RWPE1 (cell line): ENCODE measurements around the gene PORCN.
"Not testable (repeated sequence)": the region's sequence is repeated elsewhere in the genome, so short reads cannot be mapped to it uniquely, and the experiment has no call there.

ENCODE experiments used
- CTCF ChIA-PET: fragments of 350-600 bp; sonication (Branson Sonifier 250); formaldehyde crosslinking; extraction: SDS; loops from one replicate; lab custom pipeline; 2021; lab: Yijun Ruan, JAX
- POLR2A ChIA-PET: fragments of 400-600 bp; formaldehyde crosslinking; extraction: SDS; loops from one replicate; lab custom pipeline; 2020; ENCODE audit warnings: antibody characterized with exemption; ENCODE audit not compliant: low non-redundant PET; lab: Yijun Ruan, JAX
- DNase-seq: peaks from one replicate; pipeline ENCODE4 v3.0.0; 2012; ENCODE audit warnings: low spot score
- H3K27ac ChIP-seq: fragments of 450-650 bp; 2 replicates; pipeline ENCODE4 v1.5.1; 2017
- TF ChIP-seq, protein P1 (sequence below): fragments of 450-650 bp; conservative IDR thresholded peaks from 2 replicates; pipeline ENCODE4 v1.5.1; 2017; ENCODE audit warnings: low read depth, mild to moderate bottlenecking

The PORCN gene

GRCh38 chrX:48548871-48549270 is 40.1 kb downstream of the PORCN start:
- no peak for DNase-seq
- TF ChIP-seq, protein P1, sequence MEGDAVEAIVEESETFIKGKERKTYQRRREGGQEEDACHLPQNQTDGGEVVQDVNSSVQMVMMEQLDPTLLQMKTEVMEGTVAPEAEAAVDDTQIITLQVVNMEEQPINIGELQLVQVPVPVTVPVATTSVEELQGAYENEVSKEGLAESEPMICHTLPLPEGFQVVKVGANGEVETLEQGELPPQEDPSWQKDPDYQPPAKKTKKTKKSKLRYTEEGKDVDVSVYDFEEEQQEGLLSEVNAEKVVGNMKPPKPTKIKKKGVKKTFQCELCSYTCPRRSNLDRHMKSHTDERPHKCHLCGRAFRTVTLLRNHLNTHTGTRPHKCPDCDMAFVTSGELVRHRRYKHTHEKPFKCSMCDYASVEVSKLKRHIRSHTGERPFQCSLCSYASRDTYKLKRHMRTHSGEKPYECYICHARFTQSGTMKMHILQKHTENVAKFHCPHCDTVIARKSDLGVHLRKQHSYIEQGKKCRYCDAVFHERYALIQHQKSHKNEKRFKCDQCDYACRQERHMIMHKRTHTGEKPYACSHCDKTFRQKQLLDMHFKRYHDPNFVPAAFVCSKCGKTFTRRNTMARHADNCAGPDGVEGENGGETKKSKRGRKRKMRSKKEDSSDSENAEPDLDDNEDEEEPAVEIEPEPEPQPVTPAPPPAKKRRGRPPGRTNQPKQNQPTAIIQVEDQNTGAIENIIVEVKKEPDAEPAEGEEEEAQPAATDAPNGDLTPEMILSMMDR: no peak
- ChIA-PET POLR2A (no interaction called here), CTCF (interaction anchor here (1.0 kb wide), 1 partner anchor 9 kb away, joined by 4 read pairs; the partner anchor contains the start of gene TBC1D25)
- no peak overlapping the region for H3K27ac ChIP-seq

GRCh38 chrX:48555731-48556325 is 47.0 kb downstream of the PORCN start:
- POLR2A ChIA-PET, CTCF ChIA-PET, DNase-seq, H3K27ac ChIP-seq: not testable (repeated sequence)

DNA sequence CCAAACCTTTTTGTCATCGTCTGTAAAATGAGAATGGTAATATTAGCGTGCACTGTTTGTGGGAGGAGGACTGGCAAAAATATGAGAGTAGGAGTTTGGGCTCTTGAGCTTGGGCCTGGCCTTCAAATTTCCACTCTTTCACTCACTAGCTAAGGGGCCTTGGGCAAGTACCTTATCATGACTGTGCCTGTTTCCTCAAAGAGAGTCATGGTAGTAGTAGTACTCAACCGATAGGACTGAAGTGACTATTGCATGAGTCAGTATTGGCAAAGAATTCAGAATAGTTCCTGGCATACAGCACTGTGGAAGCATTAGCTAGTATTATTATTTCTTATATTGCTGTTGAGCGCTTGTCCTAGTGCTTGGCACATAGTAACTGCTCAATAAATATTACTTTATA is 49.5 kb downstream of the PORCN start:
- peak; percentile 81 for DNase-seq
- TF ChIP-seq, protein P1: no peak
- no peak overlapping the region; the same call in 1 of the 2 replicates for H3K27ac ChIP-seq
- ChIA-PET CTCF (interaction anchor here (0.7 kb wide), 1 partner anchor 361 kb away, joined by 3 read pairs; no protein-coding TSS in a partner anchor), POLR2A (no interaction called here)

- DNase-seq: no peak
- ChIA-PET CTCF (no interaction called here), POLR2A (no interaction called here)
- TF ChIP-seq, protein P1: no peak
- no peak overlapping the region for H3K27ac ChIP-seq
Observed at GRCh38 chrX:48559636-48560035, 50.8 kb downstream of the PORCN start.

DNA sequence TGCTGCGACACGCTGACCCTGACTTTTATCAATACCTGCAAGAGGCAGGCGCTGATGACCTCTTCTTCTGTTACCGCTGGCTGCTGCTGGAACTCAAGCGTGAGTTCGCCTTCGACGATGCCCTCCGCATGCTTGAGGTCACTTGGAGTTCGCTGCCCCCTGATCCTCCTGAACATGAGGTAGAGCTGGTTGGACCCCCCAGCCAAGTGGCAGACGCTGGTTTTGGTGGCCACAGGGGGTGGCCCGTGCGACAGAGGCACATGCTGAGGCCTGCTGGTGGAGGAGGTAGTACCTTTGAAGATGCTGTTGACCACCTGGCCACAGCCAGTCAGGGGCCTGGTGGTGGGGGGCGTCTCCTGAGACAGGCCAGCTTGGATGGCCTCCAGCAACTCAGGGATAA is 51.3 kb downstream of the PORCN start:
- no peak for DNase-seq
- TF ChIP-seq, protein P1: no peak
- CTCF ChIA-PET: no interaction called here
- H3K27ac ChIP-seq: peak overlapping the region; percentile 31; the same call in 1 of the 2 replicates
- POLR2A ChIA-PET: no interaction called here

- CTCF ChIA-PET: no interaction called here
- POLR2A ChIA-PET: no interaction called here
Observed at GRCh38 chrX:48560681-48561080, 51.9 kb downstream of the PORCN start.

DNA sequence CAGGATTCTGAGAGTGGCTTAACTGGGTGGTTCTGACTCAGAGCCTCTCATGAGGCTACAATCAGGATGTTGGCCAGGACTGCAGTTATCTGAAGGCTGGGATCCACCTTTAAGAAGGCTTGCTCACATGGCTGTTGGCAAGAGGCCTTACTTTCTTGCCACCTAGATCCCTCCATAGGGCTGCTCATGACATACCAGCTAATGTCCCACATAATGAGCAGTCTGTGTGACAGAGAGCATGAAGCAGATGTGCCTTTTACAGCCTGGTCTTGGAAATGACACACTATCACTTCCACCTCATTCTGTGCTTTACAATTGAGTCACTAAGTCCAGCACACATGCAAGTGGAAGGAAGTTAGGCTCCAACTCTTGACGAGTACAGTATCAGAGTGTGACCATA is 61.2 kb downstream of the PORCN start:
- ChIA-PET POLR2A (no interaction called here), CTCF (no interaction called here)
- TF ChIP-seq, protein P1: no peak
- no peak for DNase-seq
- H3K27ac ChIP-seq: no peak overlapping the region

More at GRCh38 chrX:48560681-48561080, 51.9 kb downstream of the PORCN start:
- DNase-seq: no peak
- H3K27ac ChIP-seq: peak overlapping the region; percentile 31
- TF ChIP-seq, protein P1: no peak
